Esophagus muscularis mucosa (tissue), 3 donors: Measurements from ENCODE around the gene PRXL2C.

ENCODE experiments used
- EP300 ChIP-seq: sonication (generic); formaldehyde crosslinking; IDR thresholded peaks from one replicate; pipeline ENCODE4 v1.6.1; 2017; ENCODE audit warnings: antibody characterized with exemption
- TF ChIP-seq, protein P1 (sequence below), 3 experiments: fragments of 200-600 bp in 2 of 3; fragments of 450-650 bp in 1 of 3; sonication (generic) in 2 of 3; IDR thresholded peaks; one replicate each; pipeline ENCODE4 v1.5.1; 2017 to 2019; ENCODE audit warnings: antibody characterized with exemption in 3 of 3, mild to moderate bottlenecking in 2 of 3, moderate library complexity in 1 of 3

GRCh38 chr9:96649620-96650324, 5.3 kb downstream of the PRXL2C start:
- TF ChIP-seq, protein P1, sequence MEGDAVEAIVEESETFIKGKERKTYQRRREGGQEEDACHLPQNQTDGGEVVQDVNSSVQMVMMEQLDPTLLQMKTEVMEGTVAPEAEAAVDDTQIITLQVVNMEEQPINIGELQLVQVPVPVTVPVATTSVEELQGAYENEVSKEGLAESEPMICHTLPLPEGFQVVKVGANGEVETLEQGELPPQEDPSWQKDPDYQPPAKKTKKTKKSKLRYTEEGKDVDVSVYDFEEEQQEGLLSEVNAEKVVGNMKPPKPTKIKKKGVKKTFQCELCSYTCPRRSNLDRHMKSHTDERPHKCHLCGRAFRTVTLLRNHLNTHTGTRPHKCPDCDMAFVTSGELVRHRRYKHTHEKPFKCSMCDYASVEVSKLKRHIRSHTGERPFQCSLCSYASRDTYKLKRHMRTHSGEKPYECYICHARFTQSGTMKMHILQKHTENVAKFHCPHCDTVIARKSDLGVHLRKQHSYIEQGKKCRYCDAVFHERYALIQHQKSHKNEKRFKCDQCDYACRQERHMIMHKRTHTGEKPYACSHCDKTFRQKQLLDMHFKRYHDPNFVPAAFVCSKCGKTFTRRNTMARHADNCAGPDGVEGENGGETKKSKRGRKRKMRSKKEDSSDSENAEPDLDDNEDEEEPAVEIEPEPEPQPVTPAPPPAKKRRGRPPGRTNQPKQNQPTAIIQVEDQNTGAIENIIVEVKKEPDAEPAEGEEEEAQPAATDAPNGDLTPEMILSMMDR (IDR thresholded peaks at IDR 0.05) = no peak
- TF ChIP-seq EP300 = no peak
